ENCODE data around the gene NSMF.
A peak's percentile ranks its signal among the peaks of the same experiment; 100 is the strongest.

Gene NSMF

GRCh38 chr9:137491735-137492432, 32.8 kb upstream of the NSMF start:
- no peak for DNase-seq

- DNase-seq = no peak
Measured at GRCh38 chr9:137490532-137491186, 31.5 kb upstream of the NSMF start.

- no peak for DNase-seq
Measured at GRCh38 chr9:137488906-137489305, 29.8 kb upstream of the NSMF start.

GRCh38 chr9:137488327-137488653, 29.2 kb upstream of the NSMF start:
- peak; percentile 55 for DNase-seq

GRCh38 chr9:137487454-137488326, 28.6 kb upstream of the NSMF start:
- peak; percentile 73 for DNase-seq

GRCh38 chr9:137486545-137487453, 27.7 kb upstream of the NSMF start:
- no peak for DNase-seq

- no peak for DNase-seq
Measured at GRCh38 chr9:137486141-137486490, 27.0 kb upstream of the NSMF start.

- peak; percentile 26 for DNase-seq
Measured at GRCh38 chr9:137485343-137486140, 26.4 kb upstream of the NSMF start.

- no peak for DNase-seq
Measured at GRCh38 chr9:137484551-137485315, 25.6 kb upstream of the NSMF start.

GRCh38 chr9:137482094-137482781, 23.1 kb upstream of the NSMF start:
- no peak for DNase-seq

GRCh38 chr9:137480686-137481683, 21.9 kb upstream of the NSMF start:
- no peak for DNase-seq

GRCh38 chr9:137479892-137480685, 21.0 kb upstream of the NSMF start:
- DNase-seq = peak; percentile 27

- DNase-seq = peak; percentile 76
Measured at GRCh38 chr9:137478962-137479861, 20.1 kb upstream of the NSMF start.

GRCh38 chr9:137478613-137478961, 19.5 kb upstream of the NSMF start:
- DNase-seq = no peak

- no peak for DNase-seq
Measured at GRCh38 chr9:137477778-137478612, 18.9 kb upstream of the NSMF start.

GRCh38 chr9:137476856-137477255, 17.7 kb upstream of the NSMF start:
- DNase-seq = no peak
